Measurements from ENCODE around the gene MIPEP. TPM values are rescaled to one million over a fixed set of nuclear protein-coding genes. Genes with fewer than 3 reads are reported as not detected.

Gene MIPEP
- total RNA-seq, 4 donors from 2014 or later, result 12.1 to 20.3 (median 16.0) TPM

DNA sequence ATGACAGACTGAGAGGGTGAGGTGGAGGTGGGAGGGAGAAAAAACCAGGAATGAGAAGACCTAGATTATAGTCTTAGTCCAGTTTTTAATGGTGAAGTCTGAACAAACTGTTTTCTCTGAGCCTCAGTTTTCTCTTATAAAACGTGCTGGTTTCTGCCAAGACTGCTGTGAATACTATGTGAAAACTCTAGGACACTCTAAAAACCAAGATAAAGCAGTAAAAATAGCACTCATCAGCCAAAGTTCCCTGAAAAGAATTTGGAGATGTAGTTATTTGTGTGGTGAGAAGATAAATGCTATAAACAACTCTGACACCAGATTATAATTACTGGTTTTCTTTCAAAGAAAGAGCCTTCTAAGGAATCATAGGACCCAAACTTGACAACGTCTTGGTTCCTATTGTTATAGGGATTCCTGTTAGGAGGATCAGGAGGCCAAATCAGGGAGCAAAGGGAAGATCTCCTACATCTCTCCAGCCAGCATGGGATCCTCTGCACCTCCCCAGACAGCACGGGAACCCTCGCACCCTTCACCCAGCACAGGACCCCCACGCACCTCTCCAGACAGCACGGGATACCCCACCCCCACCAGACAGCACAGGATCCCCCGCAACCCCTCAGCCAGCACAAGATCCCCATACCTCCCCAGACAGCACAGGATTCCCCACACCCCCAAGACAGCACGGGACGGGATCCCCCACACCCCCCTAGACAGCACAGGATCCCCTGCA lies 130.2 kb downstream of the MIPEP start:
- H3K9me3 ChIP-seq, result no peaks in the 10 kb centered on the region
- no peak for DNase-seq (ENCODE audit: extremely low spot score)
- peaks cover 0 to 6% (median 3%) of the 10 kb centered on the region in 4 donors for H3K36me3 ChIP-seq
- H3K27me3 ChIP-seq, result no peaks in the 10 kb centered on the region
- peak overlapping the region in 1 of 4 donors; percentile 5 for H3K27ac ChIP-seq (replicated peaks in 1 of 4)
- no peak overlapping the region for H3K4me3 ChIP-seq
- peaks cover 0 to 34% (median 15%) of the 10 kb centered on the region in 4 donors for H3K4me1 ChIP-seq
- TF ChIP-seq, protein P1, sequence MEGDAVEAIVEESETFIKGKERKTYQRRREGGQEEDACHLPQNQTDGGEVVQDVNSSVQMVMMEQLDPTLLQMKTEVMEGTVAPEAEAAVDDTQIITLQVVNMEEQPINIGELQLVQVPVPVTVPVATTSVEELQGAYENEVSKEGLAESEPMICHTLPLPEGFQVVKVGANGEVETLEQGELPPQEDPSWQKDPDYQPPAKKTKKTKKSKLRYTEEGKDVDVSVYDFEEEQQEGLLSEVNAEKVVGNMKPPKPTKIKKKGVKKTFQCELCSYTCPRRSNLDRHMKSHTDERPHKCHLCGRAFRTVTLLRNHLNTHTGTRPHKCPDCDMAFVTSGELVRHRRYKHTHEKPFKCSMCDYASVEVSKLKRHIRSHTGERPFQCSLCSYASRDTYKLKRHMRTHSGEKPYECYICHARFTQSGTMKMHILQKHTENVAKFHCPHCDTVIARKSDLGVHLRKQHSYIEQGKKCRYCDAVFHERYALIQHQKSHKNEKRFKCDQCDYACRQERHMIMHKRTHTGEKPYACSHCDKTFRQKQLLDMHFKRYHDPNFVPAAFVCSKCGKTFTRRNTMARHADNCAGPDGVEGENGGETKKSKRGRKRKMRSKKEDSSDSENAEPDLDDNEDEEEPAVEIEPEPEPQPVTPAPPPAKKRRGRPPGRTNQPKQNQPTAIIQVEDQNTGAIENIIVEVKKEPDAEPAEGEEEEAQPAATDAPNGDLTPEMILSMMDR (IDR thresholded peaks at IDR 0.05), result no peak
- TF ChIP-seq POLR2A (IDR thresholded peaks at IDR 0.05; ENCODE audit: low read depth), result no peak
- TF ChIP-seq POLR2AphosphoS5 (IDR thresholded peaks at IDR 0.05), result no peak
- no peak for TF ChIP-seq EP300 (IDR thresholded peaks at IDR 0.05)
- intact Hi-C loops (cut with DNase I), result no loop called here
- 67% methylated on average over 8 of the region's 9 CpGs for WGBS

DNA sequence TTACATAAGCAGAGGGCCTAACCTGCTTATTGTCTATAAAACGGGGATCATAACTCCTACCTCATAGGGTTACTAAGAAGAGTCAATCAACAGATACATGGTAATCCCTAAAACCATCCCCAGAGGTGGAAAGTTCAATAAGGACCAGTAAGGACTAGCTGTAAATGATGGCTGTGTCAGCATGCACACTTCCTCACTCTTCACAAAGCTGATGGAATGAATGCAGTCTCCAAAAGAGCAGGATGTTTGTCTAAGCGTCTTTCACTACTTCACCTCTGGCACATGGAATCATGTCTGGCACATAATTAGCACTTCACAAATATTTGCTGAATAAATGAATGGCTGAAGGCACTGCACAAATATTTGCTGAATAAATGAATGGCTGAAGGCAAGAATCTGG lies 134.2 kb downstream of the MIPEP start:
- H3K36me3 ChIP-seq, result peaks cover 0 to 10% (median 7%) of the 10 kb centered on the region in 4 donors
- H3K4me1 ChIP-seq, result peaks cover 3 to 30% (median 25%) of the 10 kb centered on the region in 4 donors
- H3K27me3 ChIP-seq, result no peaks in the 10 kb centered on the region
- H3K4me3 ChIP-seq, result no peak overlapping the region
- intact Hi-C loops (cut with DNase I), result no loop called here
- DNase-seq (ENCODE audit: extremely low spot score), result no peak
- WGBS, result 57% methylated on average over 2 of the region's 2 CpGs
- TF ChIP-seq, protein P1 (IDR thresholded peaks at IDR 0.05), result no peak
- no peak for TF ChIP-seq POLR2AphosphoS5 (IDR thresholded peaks at IDR 0.05)
- TF ChIP-seq POLR2A (IDR thresholded peaks at IDR 0.05; ENCODE audit: low read depth), result no peak
- TF ChIP-seq EP300 (IDR thresholded peaks at IDR 0.05), result no peak
- no peak overlapping the region for H3K27ac ChIP-seq (replicated peaks in 1 of 4)
- H3K9me3 ChIP-seq, result no peaks in the 10 kb centered on the region

GRCh38 chr13:23754506-23754905 lies 134.7 kb downstream of the MIPEP start:
- no peak overlapping the region for H3K27ac ChIP-seq (replicated peaks in 1 of 4)

GRCh38 chr13:23753458-23753857 lies 135.7 kb downstream of the MIPEP start:
- Histone ChIP-seq H3K4me3 (no peak overlapping the region), H3K36me3 (peaks cover 0 to 9% (median 3%) of the 10 kb centered on the region in 4 donors), H3K9me3 (no peaks in the 10 kb centered on the region), H3K4me1 (peaks cover 3 to 28% (median 23%) of the 10 kb centered on the region in 4 donors), H3K27ac (replicated peaks in 1 of 4) (peak overlapping the region in 1 of 4 donors; percentile 11), H3K27me3 (no peaks in the 10 kb centered on the region)
- WGBS, result 45% methylated on average over 1 of the region's 1 CpG
- DNase-seq (ENCODE audit: extremely low spot score), result no peak
- intact Hi-C loops (cut with DNase I), result no loop called here
- TF ChIP-seq POLR2AphosphoS5 (IDR thresholded peaks at IDR 0.05) (no peak), POLR2A (IDR thresholded peaks at IDR 0.05; ENCODE audit: low read depth) (no peak), EP300 (IDR thresholded peaks at IDR 0.05) (no peak)
- TF ChIP-seq, protein P1 (IDR thresholded peaks at IDR 0.05), result no peak

More at GRCh38 chr13:23754506-23754905, 134.7 kb downstream of the MIPEP start:
- H3K9me3 ChIP-seq, result no peaks in the 10 kb centered on the region
- intact Hi-C loops (cut with DNase I), result no loop called here
- H3K27me3 ChIP-seq, result no peaks in the 10 kb centered on the region
- H3K36me3 ChIP-seq, result peaks cover 0 to 9% (median 4%) of the 10 kb centered on the region in 4 donors
- peaks cover 3 to 30% (median 25%) of the 10 kb centered on the region in 4 donors for H3K4me1 ChIP-seq
- no peak for DNase-seq (ENCODE audit: extremely low spot score)
- 70% methylated on average over 6 of the region's 6 CpGs for WGBS
- TF ChIP-seq, protein P1 (IDR thresholded peaks at IDR 0.05), result no peak
- TF ChIP-seq POLR2AphosphoS5 (IDR thresholded peaks at IDR 0.05) (no peak), POLR2A (IDR thresholded peaks at IDR 0.05; ENCODE audit: low read depth) (no peak), EP300 (IDR thresholded peaks at IDR 0.05) (no peak)
- no peak overlapping the region for H3K4me3 ChIP-seq
